Adrenal gland (tissue), 12 donors: Measurements from ENCODE around the gene DAAM2. TPM values are rescaled to one million over a fixed set of nuclear protein-coding genes. Genes with fewer than 3 reads are reported as not detected.

Experiments used
- DNase-seq, 7 donors: peaks; one replicate each; pipeline ENCODE4 v3.0.0-alpha.2; 2019 to 2020
- H3K27ac ChIP-seq, 5 donors: fragments of 200-600 bp; sonication (generic) in 4 of 5; 1 replicate in 3 of 5; 2 replicates in 2 of 5; pipeline versions ENCODE4 v1.5.1 to v1.8.0; 2016 to 2020; ENCODE audit warnings: mild to moderate bottlenecking in 1 of 5
- H3K27me3 ChIP-seq: fragments of 200-600 bp; 2 replicates; pipeline ENCODE4 v1.8.0; 2021
- H3K36me3 ChIP-seq, 2 donors: fragments of 200-600 bp; replicated peaks in 1 of 2; 1 replicate in 1 of 2; 2 replicates in 1 of 2; pipeline versions ENCODE4 v1.5.1 to v1.8.0; 2018 to 2022
- H3K4me1 ChIP-seq, 2 donors: fragments of 200-600 bp; replicated peaks in 1 of 2; 1 replicate in 1 of 2; 2 replicates in 1 of 2; pipeline versions ENCODE4 v1.5.1 to v1.8.0; 2018 to 2021
- H3K4me3 ChIP-seq, 4 donors: fragments of 200-600 bp; sonication (generic) in 3 of 4; one replicate each; pipeline ENCODE4 v1.5.1; 2016 to 2018
- H3K9me3 ChIP-seq, 3 donors: fragments of 200-600 bp; sonication (generic) in 1 of 3; replicated peaks in 1 of 3; 1 replicate in 2 of 3; 2 replicates in 1 of 3; pipeline versions ENCODE4 v1.5.1 to v1.8.0; 2016 to 2021
- POLR2A ChIP-seq, 2 donors: fragments of 450-650 bp; IDR thresholded peaks; one replicate each; pipeline ENCODE4 v1.6.1; 2017; ENCODE audit warnings: antibody characterized with exemption in 2 of 2, mild to moderate bottlenecking in 2 of 2, moderate library complexity in 1 of 2
- WGBS, 4 donors: extraction: QIAGEN DNeasy Blood & Tissue Kit in 2 of 4; methylation state at CpG; one replicate each; pipeline versions ENCODE4 v1.1.5 to v1.1.7; 2013 to 2017; 5-methylcytosine and 5-hydroxymethylcytosine counted together
- intact Hi-C, 2 donors: fragments of 100-400 bp; cut with DNase I; formaldehyde crosslinking; loops; one replicate each; pipeline versions ENCODE4 v1.14.1 to v1.15.0; 2022 to 2023
- polyA plus RNA-seq, 3 donors: library from polyadenylated mRNA; stranded (reverse); fragments of 200-250 nt in 2 of 3; fragments of 350-450 nt in 1 of 3; fragmentation: Illumina TruSeq in 1 of 3; extraction: RNeasy Lipid Tissue Mini Kit (QIAGEN cat#74804) in 1 of 3; gene quantifications; one replicate each; pipeline ENCODE4 v1.2.3, GENCODE V29; 2013 to 2014
- total RNA-seq, 9 donors: library from RNA; depleted of rRNA in 4 of 9; stranded (reverse); fragments of >200 nt in 4 of 9; fragments of 120-200 nt in 1 of 9; fragmentation: NEBNext Ultra II Directional in 1 of 9; extraction: Animal tissue kit (Norgen Biotek cat#: 25700) in 1 of 9; gene quantifications; one replicate each; pipeline versions ENCODE4 v1.1.0 to v1.2.4, GENCODE V29; 2013 to 2023
- TF ChIP-seq, protein P1 (sequence below), 6 experiments: fragments of 450-650 bp in 4 of 6; fragments of 200-600 bp in 2 of 6; sonication (generic) in 1 of 6; IDR thresholded peaks; 1 replicate in 5 of 6; 2 replicates in 1 of 6; pipeline versions ENCODE4 v1.5.1 to v1.8.0; 2016 to 2021; ENCODE audit warnings: antibody characterized with exemption in 6 of 6, mild to moderate bottlenecking in 2 of 6, moderate library complexity in 1 of 6
- donor health status: healthy with polysubstance abuse.
- donor health status: Bipolar disorder and iron deficiency.
- donor health status: DM: yes; HTN: yes; CAD: no.
- donor health status: DM: no; HTN: no; CAD: no.
- donor health status: DM: no; HTN: no; CAD: no.
- donor health status: DM: yes; HTN: yes; CAD: no.

The DAAM2 gene
- total and polyA plus RNA-seq, 12 donors = 28.1 to 72.1 (median 53.2) TPM

DNA sequence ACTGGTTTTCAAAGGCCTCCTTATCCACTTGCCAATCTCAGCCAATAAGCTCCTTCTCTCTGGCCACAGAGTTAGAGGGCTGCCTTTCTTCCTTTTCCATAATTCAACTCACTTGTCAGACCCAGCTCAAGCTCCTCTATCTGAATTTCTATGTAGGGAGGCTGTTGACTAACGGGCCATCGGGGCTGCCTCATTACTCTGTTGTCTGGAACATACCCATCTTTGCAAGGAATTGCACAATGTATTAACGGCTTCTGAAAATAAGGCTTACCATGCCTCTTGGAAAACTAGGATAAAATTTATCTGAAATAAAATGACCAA lies 38.5 kb upstream of the DAAM2 start:
- intact Hi-C loops = no loop called here
- Histone ChIP-seq H3K27ac (peak overlapping the region in 2 of 5 donors; percentile 11 to 64), H3K36me3 (no peaks in the 10 kb centered on the region), H3K4me3 (no peak overlapping the region), H3K27me3 (no peaks in the 10 kb centered on the region), H3K4me1 (peaks cover 4 to 29% of the 10 kb centered on the region in 2 donors), H3K9me3 (no peaks in the 10 kb centered on the region)
- TF ChIP-seq, protein P1, sequence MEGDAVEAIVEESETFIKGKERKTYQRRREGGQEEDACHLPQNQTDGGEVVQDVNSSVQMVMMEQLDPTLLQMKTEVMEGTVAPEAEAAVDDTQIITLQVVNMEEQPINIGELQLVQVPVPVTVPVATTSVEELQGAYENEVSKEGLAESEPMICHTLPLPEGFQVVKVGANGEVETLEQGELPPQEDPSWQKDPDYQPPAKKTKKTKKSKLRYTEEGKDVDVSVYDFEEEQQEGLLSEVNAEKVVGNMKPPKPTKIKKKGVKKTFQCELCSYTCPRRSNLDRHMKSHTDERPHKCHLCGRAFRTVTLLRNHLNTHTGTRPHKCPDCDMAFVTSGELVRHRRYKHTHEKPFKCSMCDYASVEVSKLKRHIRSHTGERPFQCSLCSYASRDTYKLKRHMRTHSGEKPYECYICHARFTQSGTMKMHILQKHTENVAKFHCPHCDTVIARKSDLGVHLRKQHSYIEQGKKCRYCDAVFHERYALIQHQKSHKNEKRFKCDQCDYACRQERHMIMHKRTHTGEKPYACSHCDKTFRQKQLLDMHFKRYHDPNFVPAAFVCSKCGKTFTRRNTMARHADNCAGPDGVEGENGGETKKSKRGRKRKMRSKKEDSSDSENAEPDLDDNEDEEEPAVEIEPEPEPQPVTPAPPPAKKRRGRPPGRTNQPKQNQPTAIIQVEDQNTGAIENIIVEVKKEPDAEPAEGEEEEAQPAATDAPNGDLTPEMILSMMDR (IDR thresholded peaks at IDR 0.05) = no peak
- TF ChIP-seq POLR2A (IDR thresholded peaks at IDR 0.05) = no peak
- WGBS, 4 donors = 14 to 23% (median 17%) methylated on average over 3 of the region's 3 CpGs
- peak in 6 of 7 donors; percentile 36 to 69 (median 50) for DNase-seq

DNA sequence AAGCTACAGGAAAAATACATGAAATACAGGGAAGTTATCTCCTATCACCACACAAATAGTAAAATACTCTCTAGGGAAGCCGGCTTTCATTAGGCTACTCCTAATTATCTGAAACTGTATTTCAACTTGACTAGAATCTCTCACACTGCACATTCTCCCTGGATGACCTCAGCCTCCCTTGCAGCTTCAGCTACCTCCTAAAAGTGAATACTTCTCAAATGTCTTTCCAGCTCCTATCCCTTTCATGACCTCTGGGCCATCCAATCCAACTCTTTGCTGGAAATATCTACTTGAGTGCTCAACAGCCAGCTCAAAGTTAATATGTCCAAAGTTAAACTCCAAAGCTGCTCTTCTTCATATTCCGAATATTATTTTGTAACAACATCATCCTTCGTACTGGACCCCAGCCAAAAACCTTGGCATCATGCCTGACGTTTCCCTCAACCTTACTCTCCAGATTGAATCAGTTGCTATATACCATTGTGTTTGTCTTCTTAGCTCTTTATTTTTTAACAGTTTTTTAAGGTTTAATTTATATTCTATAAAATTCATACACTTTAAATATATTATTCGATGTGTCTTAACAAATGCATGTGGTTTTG lies 37.6 kb upstream of the DAAM2 start:
- intact Hi-C loops = no loop called here
- H3K36me3 ChIP-seq = no peaks in the 10 kb centered on the region
- peak in 3 of 7 donors; percentile 24 to 59 (median 47) for DNase-seq
- peaks cover 9 to 37% of the 10 kb centered on the region in 2 donors for H3K4me1 ChIP-seq
- no peaks in the 10 kb centered on the region for H3K27me3 ChIP-seq
- TF ChIP-seq, protein P1 (IDR thresholded peaks at IDR 0.05) = no peak
- no peak for TF ChIP-seq POLR2A (IDR thresholded peaks at IDR 0.05)
- no peaks in the 10 kb centered on the region for H3K9me3 ChIP-seq
- no peak overlapping the region for H3K4me3 ChIP-seq
- WGBS, 4 donors = 68 to 72% (median 69%) methylated on average over 5 of the region's 5 CpGs
- H3K27ac ChIP-seq = no peak overlapping the region

DNA sequence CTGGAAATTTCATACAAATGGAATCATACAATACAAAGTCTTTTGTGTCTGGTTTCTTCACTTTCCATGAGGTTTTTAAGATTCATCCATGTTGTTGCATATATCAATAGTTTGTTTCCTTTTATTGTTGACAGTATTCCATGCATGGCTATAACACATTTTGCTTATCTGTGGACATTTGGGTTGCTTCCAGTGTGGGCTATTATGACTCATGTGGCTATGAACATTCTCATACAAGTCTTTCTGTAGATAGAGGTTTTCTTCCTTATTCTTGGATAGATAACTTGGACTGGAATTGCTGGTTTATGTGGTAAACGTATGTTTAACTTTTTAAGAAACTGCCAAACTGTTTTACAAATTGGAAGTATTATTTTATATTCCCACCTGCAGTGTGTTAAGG lies 36.9 kb upstream of the DAAM2 start:
- no peak for TF ChIP-seq POLR2A (IDR thresholded peaks at IDR 0.05)
- TF ChIP-seq, protein P1 (IDR thresholded peaks at IDR 0.05) = no peak
- no peak for DNase-seq
- H3K27ac ChIP-seq = no peak overlapping the region
- no peaks in the 10 kb centered on the region for H3K36me3 ChIP-seq
- H3K4me1 ChIP-seq = peaks cover 15 to 43% of the 10 kb centered on the region in 2 donors
- H3K27me3 ChIP-seq = no peaks in the 10 kb centered on the region
- 60 to 84% (median 72%) methylated on average over 1 of the region's 1 CpG for WGBS, 4 donors
- intact Hi-C loops = no loop called here
- H3K4me3 ChIP-seq = no peak overlapping the region
- H3K9me3 ChIP-seq = no peaks in the 10 kb centered on the region

DNA sequence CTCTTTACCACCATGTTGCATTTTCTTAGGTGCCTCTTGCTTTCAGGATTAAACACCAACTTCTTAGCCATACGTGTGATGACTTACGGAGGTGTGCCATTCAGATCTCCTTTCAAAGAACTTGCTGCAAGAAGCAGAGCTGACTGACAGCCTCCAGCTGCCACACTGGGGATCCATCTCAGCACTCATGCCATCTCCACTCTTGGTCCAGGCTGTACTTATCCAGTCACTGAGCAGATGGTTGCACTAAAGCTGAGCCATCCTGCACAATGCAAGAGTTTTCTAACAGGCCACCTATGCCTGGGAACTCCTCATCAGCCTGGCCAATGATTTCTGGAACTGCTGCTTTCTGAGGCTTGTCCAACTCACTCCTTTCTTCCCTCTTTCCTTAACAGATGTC lies 35.6 kb upstream of the DAAM2 start:
- Histone ChIP-seq H3K27me3 (no peaks in the 10 kb centered on the region), H3K36me3 (no peaks in the 10 kb centered on the region), H3K9me3 (no peaks in the 10 kb centered on the region), H3K4me1 (peaks cover 20 to 52% of the 10 kb centered on the region in 2 donors), H3K4me3 (no peak overlapping the region), H3K27ac (no peak overlapping the region)
- intact Hi-C loops = no loop called here
- DNase-seq = no peak
- WGBS, 4 donors = 93 to 99% (median 96%) methylated on average over 2 of the region's 2 CpGs
- TF ChIP-seq POLR2A (IDR thresholded peaks at IDR 0.05) = no peak
- TF ChIP-seq, protein P1 (IDR thresholded peaks at IDR 0.05) = no peak
